ENCODE measurements around the gene SFXN2.

Gene SFXN2

DNA sequence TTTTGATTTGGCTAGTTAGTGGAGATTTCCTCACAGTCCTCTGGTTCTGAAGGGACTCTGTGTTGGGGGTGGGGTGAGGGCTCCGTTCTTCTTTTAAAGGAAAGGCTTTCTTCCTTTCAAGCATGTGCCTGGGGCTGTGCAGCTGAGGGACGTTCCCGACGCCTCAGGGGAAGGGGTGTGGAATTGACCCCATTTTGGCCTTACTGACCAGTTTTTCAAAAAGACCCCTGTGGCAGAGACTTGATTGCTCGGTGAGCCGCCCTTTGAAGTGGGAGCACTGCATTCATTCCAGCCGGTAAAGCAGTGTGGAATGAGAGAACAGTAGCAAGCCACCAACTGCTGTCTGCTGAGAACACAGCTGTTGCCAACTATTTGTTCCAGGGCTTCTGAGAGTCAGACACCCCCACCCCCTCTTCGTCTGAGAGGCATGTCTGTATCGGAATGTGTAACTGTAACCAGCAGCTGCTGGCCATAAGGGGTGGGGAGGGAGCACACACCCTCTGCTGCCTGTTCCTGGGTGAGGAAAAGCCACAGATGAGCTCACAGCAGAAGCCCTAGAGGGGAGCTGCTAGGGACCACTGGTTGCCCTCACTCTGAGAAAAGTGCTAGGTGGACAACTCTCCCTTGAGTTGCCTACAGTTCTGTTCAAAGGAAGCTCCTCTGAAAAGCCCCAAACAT is 62.5 kb downstream of the SFXN2 start:
- no peak for DNase-seq (ENCODE audit: extremely low spot score)
- no peak for TF ChIP-seq CTCF (IDR thresholded peaks at IDR 0.05; ENCODE audit: control extremely low read depth, extremely low read depth, low read depth, missing control alignments)
- CTCF ChIA-PET = interaction anchor here (0.7 to 2.7 kb wide), 10 partner anchors 8 to 107 kb away, joined by 3 to 7 read pairs (median 3); no protein-coding TSS in a partner anchor
- POLR2A ChIA-PET = interaction anchor here (0.8 kb wide), 1 partner anchor 25 kb away, joined by 4 read pairs; no protein-coding TSS in a partner anchor

DNA sequence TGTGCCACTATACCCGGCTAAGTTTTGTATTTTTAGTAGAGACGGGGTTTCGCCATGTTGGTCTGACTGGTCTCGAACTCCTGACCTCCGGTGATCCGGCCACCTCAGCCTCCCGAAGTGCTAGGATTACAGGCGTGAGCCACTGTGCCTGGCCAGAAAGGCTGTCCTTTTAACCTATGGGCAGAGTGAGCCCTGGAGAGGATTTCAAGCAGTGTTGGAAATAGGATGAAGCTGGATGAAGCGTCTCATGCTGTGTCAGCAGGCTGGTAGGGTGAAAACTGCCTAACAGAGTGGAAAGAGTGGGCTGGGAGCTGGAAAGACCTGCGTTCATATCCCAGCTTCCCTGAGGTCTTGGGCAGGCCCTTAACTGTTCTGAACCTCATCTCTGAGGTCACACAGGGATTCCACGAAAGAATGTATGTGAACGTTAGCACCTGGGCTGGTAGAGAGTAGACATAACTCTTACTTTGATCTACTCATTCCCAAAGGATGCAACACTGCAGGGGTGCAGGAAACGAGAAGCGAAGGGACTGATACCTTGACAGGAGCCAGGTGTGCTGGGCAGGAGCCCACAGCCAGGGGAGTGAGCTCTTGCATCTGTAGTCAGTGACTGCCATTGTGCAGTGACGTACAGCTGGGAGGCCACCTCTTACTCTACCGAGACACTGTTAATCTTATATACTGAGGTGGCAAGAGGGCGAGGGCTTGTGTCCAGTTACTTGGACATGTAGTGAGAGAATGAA is 63.4 kb downstream of the SFXN2 start:
- DNase-seq (ENCODE audit: extremely low spot score) = no peak
- ChIA-PET POLR2A (interaction anchor here (0.8 kb wide), 1 partner anchor 24 kb away, joined by 4 read pairs; no protein-coding TSS in a partner anchor), CTCF (interaction anchor here (0.7 to 2.0 kb wide), 9 partner anchors 8 to 108 kb away, joined by 3 to 7 read pairs (median 3); no protein-coding TSS in a partner anchor)
- no peak for TF ChIP-seq CTCF (IDR thresholded peaks at IDR 0.05; ENCODE audit: control extremely low read depth, extremely low read depth, low read depth, missing control alignments)

- no peak for TF ChIP-seq CTCF (IDR thresholded peaks at IDR 0.05; ENCODE audit: control extremely low read depth, extremely low read depth, low read depth, missing control alignments)
- ChIA-PET CTCF (interaction anchor here (0.8 to 1.5 kb wide), 2 partner anchors 10 to 14 kb away, joined by 3 read pairs; no protein-coding TSS in a partner anchor), POLR2A (no interaction called here)
- no peak for DNase-seq (ENCODE audit: extremely low spot score)
These were observed 64.3 kb downstream of the SFXN2 start for GRCh38 chr10:102778781-102779180.

- no peak for TF ChIP-seq CTCF (IDR thresholded peaks at IDR 0.05; ENCODE audit: control extremely low read depth, extremely low read depth, low read depth, missing control alignments)
- POLR2A ChIA-PET = no interaction called here
- CTCF ChIA-PET = interaction anchor here (1.3 to 1.5 kb wide), 2 partner anchors 9 to 23 kb away, joined by 3 read pairs; no protein-coding TSS in a partner anchor
- DNase-seq (ENCODE audit: extremely low spot score) = no peak
These were observed 65.5 kb downstream of the SFXN2 start for GRCh38 chr10:102779680-102780526.

DNA sequence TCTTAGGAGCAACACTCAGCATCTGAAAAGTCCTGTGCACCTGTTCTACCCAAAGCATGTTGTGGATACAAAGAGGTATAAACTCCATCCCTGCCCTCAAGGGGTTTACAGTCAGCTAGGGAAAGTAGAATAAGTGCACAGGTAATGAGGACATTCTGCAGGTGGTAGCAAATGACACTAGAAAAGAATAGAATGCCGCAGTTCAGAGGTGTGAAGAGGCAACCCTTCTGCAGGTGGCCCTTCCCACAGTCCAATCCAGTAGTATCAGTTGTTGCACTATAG is 66.0 kb downstream of the SFXN2 start:
- POLR2A ChIA-PET = no interaction called here
- TF ChIP-seq CTCF (IDR thresholded peaks at IDR 0.05; ENCODE audit: control extremely low read depth, extremely low read depth, low read depth, missing control alignments) = no peak
- DNase-seq (ENCODE audit: extremely low spot score) = no peak
- CTCF ChIA-PET = interaction anchor here (1.3 kb wide), 1 partner anchor 22 kb away, joined by 3 read pairs; no protein-coding TSS in a partner anchor
